Activated gamma-delta T cell (primary cell): ENCODE measurements around the gene RASGRP4.
"Not testable (repeated sequence)": the region's sequence is repeated elsewhere in the genome, so short reads cannot be mapped to it uniquely, and the experiment has no call there.

ENCODE experiments used
- DNase-seq: peaks from one replicate; lab custom pipeline; 2025; lab: John Stamatoyannopoulos, UW

RASGRP4 gene

GRCh38 chr19:38413416-38413815, 12.6 kb downstream of the RASGRP4 start:
- no peak for DNase-seq

- no peak for DNase-seq
These were observed 13.1 kb downstream of the RASGRP4 start for GRCh38 chr19:38412961-38413360.

- no peak for DNase-seq
These were observed 13.5 kb downstream of the RASGRP4 start for GRCh38 chr19:38412491-38412890.

GRCh38 chr19:38411898-38412297, 14.1 kb downstream of the RASGRP4 start:
- not testable (repeated sequence) for DNase-seq

GRCh38 chr19:38411041-38411712, 14.8 kb downstream of the RASGRP4 start:
- no peak for DNase-seq

GRCh38 chr19:38410407-38410806, 15.6 kb downstream of the RASGRP4 start:
- not testable (repeated sequence) for DNase-seq

GRCh38 chr19:38409631-38410133, 16.3 kb downstream of the RASGRP4 start:
- DNase-seq = no peak

GRCh38 chr19:38405276-38405675, 20.7 kb downstream of the RASGRP4 start:
- no peak for DNase-seq

- no peak for DNase-seq
These were observed 21.2 kb downstream of the RASGRP4 start for GRCh38 chr19:38404858-38405257.

- peak; percentile 97 for DNase-seq
These were observed 22.9 kb downstream of the RASGRP4 start, which contains the start of gene FAM98C for GRCh38 chr19:38402967-38403674. Gene FAM98C (plus strand): TSS chr19:38403093. CDS start chr19:38403154, 61 bp downstream.

GRCh38 chr19:38402623-38402966, 23.4 kb downstream of the RASGRP4 start:
- no peak for DNase-seq

- no peak for DNase-seq
These were observed 24.9 kb downstream of the RASGRP4 start for GRCh38 chr19:38401148-38401547.

- no peak for DNase-seq
These were observed 25.7 kb downstream of the RASGRP4 start for GRCh38 chr19:38400361-38400760.

GRCh38 chr19:38399537-38399936, 26.5 kb downstream of the RASGRP4 start:
- DNase-seq = no peak

- no peak for DNase-seq
These were observed 26.9 kb downstream of the RASGRP4 start for GRCh38 chr19:38399081-38399480.

- DNase-seq = no peak
These were observed 30.5 kb downstream of the RASGRP4 start for GRCh38 chr19:38395381-38396114.

- peak; percentile 39 for DNase-seq
These were observed 31.5 kb downstream of the RASGRP4 start for GRCh38 chr19:38394488-38394887.

GRCh38 chr19:38392707-38393308, 33.2 kb downstream of the RASGRP4 start:
- DNase-seq = no peak

- DNase-seq = no peak
These were observed 34.0 kb downstream of the RASGRP4 start for GRCh38 chr19:38391911-38392464.

GRCh38 chr19:38389957-38390924, 35.8 kb downstream of the RASGRP4 start:
- DNase-seq = no peak
